Natural killer cell (primary cell): ENCODE results near the gene SH3BP1. TPM values are rescaled to one million over a fixed set of nuclear protein-coding genes. Genes with fewer than 3 reads are reported as not detected.

Source experiments
- ATAC-seq, 3 donors: fragments of 150-1000 bp in 2 of 3; fragments of 200-7000 bp in 1 of 3; cut with Tn5 transposase; 1 replicate in 1 of 3; 2 replicates in 2 of 3; pipeline ENCODE4 v1.10.0; 2021; ENCODE audit warnings: mild to moderate bottlenecking in 2 of 3, moderate library complexity in 2 of 3
- DNase-seq, 2 donors: peaks; one replicate each; pipeline versions ENCODE4 v3.0.0 to v3.0.0-alpha.2; 2013 to 2021; ENCODE audit warnings: mixed read lengths in 1 of 2
- H3K27ac ChIP-seq: one replicate; pipeline ENCODE4 v1.5.1; 2013; ENCODE audit warnings: mild to moderate bottlenecking, low read length
- H3K27me3 ChIP-seq: one replicate; pipeline ENCODE4 v1.6.1; 2013; ENCODE audit warnings: low read length; ENCODE audit not compliant: control insufficient read depth, insufficient read depth
- H3K36me3 ChIP-seq: one replicate; pipeline ENCODE4 v1.6.1; 2013; ENCODE audit warnings: low read length; ENCODE audit not compliant: control insufficient read depth, insufficient read depth
- H3K4me1 ChIP-seq: one replicate; pipeline ENCODE4 v1.6.1; 2013; ENCODE audit warnings: low read length; ENCODE audit not compliant: control insufficient read depth, insufficient read depth
- H3K4me3 ChIP-seq: one replicate; pipeline ENCODE4 v1.5.1; 2013; ENCODE audit warnings: low read length
- H3K9me3 ChIP-seq: one replicate; pipeline ENCODE4 v1.6.1; 2013; ENCODE audit warnings: low read length; ENCODE audit not compliant: control insufficient read depth, insufficient read depth
- H3K27ac Mint-ChIP-seq, 2 donors: one replicate each; pipeline ENCODE4 v1.8.0; 2022; ENCODE audit warnings: mild to moderate bottlenecking in 2 of 2, mixed read lengths in 2 of 2, moderate library complexity in 1 of 2
- H3K27me3 Mint-ChIP-seq, 2 donors: one replicate each; pipeline ENCODE4 v1.8.0; 2022; ENCODE audit warnings: low read depth in 2 of 2, mixed read lengths in 2 of 2
- H3K36me3 Mint-ChIP-seq: one replicate; pipeline ENCODE4 v1.8.0; 2022; ENCODE audit warnings: mixed read lengths
- H3K4me1 Mint-ChIP-seq, 2 donors: one replicate each; pipeline ENCODE4 v1.8.0; 2022; ENCODE audit warnings: mixed read lengths in 2 of 2
- H3K4me3 Mint-ChIP-seq: one replicate; pipeline ENCODE4 v1.8.0; 2022; ENCODE audit warnings: mild to moderate bottlenecking, moderate library complexity, mixed read lengths
- H3K9me3 Mint-ChIP-seq, 2 donors: one replicate each; pipeline ENCODE4 v1.8.0; 2022; ENCODE audit warnings: mixed read lengths in 2 of 2
- CTCF ChIP-seq: fragments of 200-600 bp; IDR thresholded peaks from one replicate; pipeline ENCODE4 v1.8.0; 2022; ENCODE audit warnings: antibody characterized with exemption
- WGBS: methylation state at CpG from one replicate; pipeline ENCODE4 v1.1.7; 2013; ENCODE audit warnings: missing lambda C conversion rate; ENCODE audit not compliant: insufficient coverage; 5-methylcytosine and 5-hydroxymethylcytosine counted together
- intact Hi-C: fragments of 100-400 bp; cut with micrococcal nuclease; formaldehyde crosslinking; loops from one replicate; pipeline ENCODE4 v1.14.2; 2022
- total RNA-seq, 4 donors: library from RNA; stranded (reverse); fragments of 120-200 nt in 1 of 4; gene quantifications; one replicate each; pipeline versions ENCODE4 v1.2.3 to v1.2.4, GENCODE V29; 2013 to 2022

SH3BP1 gene
- total RNA-seq, 3 donors from 2014 or later (not counting 1 experiment from before 2014, with no cell fraction given), result 163 to 189 (median 163) TPM

GRCh38 chr22:37624876-37625275 is 14.6 kb upstream of the SH3BP1 start:
- intact Hi-C loops, result no loop called here
- H3K9me3 Mint-ChIP-seq, result no peaks in the 10 kb centered on the region
- no peaks in the 10 kb centered on the region for H3K27me3 Mint-ChIP-seq
- TF ChIP-seq CTCF, result no peak
- Histone ChIP-seq H3K4me1 (peaks cover 67% of the 10 kb centered on the region), H3K27ac (no peak overlapping the region), H3K9me3 (no peaks in the 10 kb centered on the region), H3K4me3 (no peak overlapping the region), H3K27me3 (no peaks in the 10 kb centered on the region), H3K36me3 (peaks cover 16% of the 10 kb centered on the region)
- DNase-seq (no peak), ATAC-seq (no peak)
- H3K27ac Mint-ChIP-seq, result peak overlapping the region; percentile 83 to 89
- WGBS, result 96% methylated on average over 7 of the region's 7 CpGs
- H3K4me3 Mint-ChIP-seq, result no peak overlapping the region
- H3K4me1 Mint-ChIP-seq, result peaks cover 33 to 56% of the 10 kb centered on the region in 2 donors
- H3K36me3 Mint-ChIP-seq, result no peaks in the 10 kb centered on the region

DNA sequence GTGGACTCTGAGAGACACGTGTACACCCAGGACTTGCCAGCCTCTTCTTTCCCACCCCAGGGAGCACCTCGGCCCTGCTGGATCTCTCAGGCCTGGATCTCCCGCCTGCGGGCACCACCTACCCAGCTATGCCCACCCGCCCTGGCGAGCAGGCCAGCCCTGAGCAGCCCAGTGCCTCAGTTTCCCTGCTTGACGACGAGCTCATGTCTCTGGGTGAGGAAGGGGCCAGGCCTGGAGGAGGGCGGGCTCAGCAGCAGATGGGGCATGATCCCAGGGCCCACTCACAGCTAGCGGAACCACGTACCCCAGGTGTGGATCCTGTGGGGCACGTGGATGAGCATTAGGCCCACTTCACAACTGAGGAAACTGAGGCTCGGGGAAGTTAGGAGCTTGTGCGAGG is 13.7 kb upstream of the SH3BP1 start:
- no peak overlapping the region for H3K4me3 ChIP-seq
- no peak for TF ChIP-seq CTCF
- intact Hi-C loops, result no loop called here
- no peaks in the 10 kb centered on the region for H3K36me3 Mint-ChIP-seq
- no peaks in the 10 kb centered on the region for H3K27me3 Mint-ChIP-seq
- H3K4me1 ChIP-seq, result peaks cover 76% of the 10 kb centered on the region
- H3K9me3 Mint-ChIP-seq, result no peaks in the 10 kb centered on the region
- peak overlapping the region; percentile 83 to 89 for H3K27ac Mint-ChIP-seq
- no peaks in the 10 kb centered on the region for H3K9me3 ChIP-seq
- DNase-seq (no peak), ATAC-seq (no peak)
- no peaks in the 10 kb centered on the region for H3K27me3 ChIP-seq
- peaks cover 12% of the 10 kb centered on the region for H3K36me3 ChIP-seq
- H3K4me1 Mint-ChIP-seq, result peaks cover 33 to 57% of the 10 kb centered on the region in 2 donors
- H3K27ac ChIP-seq, result peak overlapping the region; percentile 76
- WGBS, result 90% methylated on average over 14 of the region's 14 CpGs
- H3K4me3 Mint-ChIP-seq, result peak overlapping the region; percentile 5

GRCh38 chr22:37626144-37626543 is 13.3 kb upstream of the SH3BP1 start:
- Mint-ChIP-seq H3K4me1 (peaks cover 33 to 61% of the 10 kb centered on the region in 2 donors), H3K9me3 (no peaks in the 10 kb centered on the region), H3K36me3 (no peaks in the 10 kb centered on the region), H3K4me3 (peak overlapping the region; percentile 74), H3K27me3 (no peaks in the 10 kb centered on the region), H3K27ac (peak overlapping the region; percentile 83 to 89)
- H3K36me3 ChIP-seq, result peaks cover 11% of the 10 kb centered on the region
- DNase-seq, result peak in 1 of 2 donors; percentile 42
- intact Hi-C loops, result no loop called here
- ATAC-seq, result no peak
- H3K27me3 ChIP-seq, result no peaks in the 10 kb centered on the region
- 84% methylated on average over 11 of the region's 11 CpGs for WGBS
- no peaks in the 10 kb centered on the region for H3K9me3 ChIP-seq
- H3K4me1 ChIP-seq, result peaks cover 80% of the 10 kb centered on the region
- TF ChIP-seq CTCF, result no peak
- no peak overlapping the region for H3K4me3 ChIP-seq
- peak overlapping the region; percentile 76 for H3K27ac ChIP-seq

DNA sequence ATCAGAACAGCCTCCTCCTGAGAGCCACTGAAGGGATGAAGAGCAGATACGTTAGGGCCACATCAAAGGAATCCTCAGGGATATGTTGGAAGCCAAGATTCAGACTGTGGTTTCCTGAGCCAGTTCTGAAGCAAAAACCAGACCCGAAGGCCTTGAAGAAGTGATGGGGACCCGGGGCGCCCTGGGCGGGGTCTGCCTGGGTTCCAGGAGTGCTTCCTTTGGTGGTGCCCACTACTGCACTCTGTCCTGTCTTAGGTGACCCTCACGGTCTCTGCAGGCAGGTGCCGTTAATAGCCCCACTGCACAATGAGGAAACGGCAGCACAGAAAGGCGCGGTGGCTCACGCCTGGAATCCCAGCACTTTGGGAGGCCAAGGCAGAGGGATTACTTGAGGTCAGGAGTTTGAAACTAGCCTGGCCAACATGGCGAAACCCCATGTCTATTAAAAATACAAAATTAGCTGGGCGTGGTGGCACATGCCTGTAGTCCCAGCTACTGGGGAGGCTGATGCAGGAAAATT is 12.9 kb upstream of the SH3BP1 start:
- peak overlapping the region; percentile 74 for H3K4me3 Mint-ChIP-seq
- peak overlapping the region; percentile 76 for H3K27ac ChIP-seq

More for the DNA sequence above, 12.9 kb upstream of the SH3BP1 start:
- H3K36me3 ChIP-seq, result peaks cover 9% of the 10 kb centered on the region
- no peaks in the 10 kb centered on the region for H3K9me3 Mint-ChIP-seq
- intact Hi-C loops, result no loop called here
- DNase-seq (no peak), ATAC-seq (no peak)
- peak overlapping the region; percentile 83 to 89 for H3K27ac Mint-ChIP-seq
- no peaks in the 10 kb centered on the region for H3K9me3 ChIP-seq
- H3K27me3 Mint-ChIP-seq, result no peaks in the 10 kb centered on the region
- no peaks in the 10 kb centered on the region for H3K27me3 ChIP-seq
- peaks cover 85% of the 10 kb centered on the region for H3K4me1 ChIP-seq
- H3K4me1 Mint-ChIP-seq, result peaks cover 33 to 66% of the 10 kb centered on the region in 2 donors
- TF ChIP-seq CTCF, result no peak
- no peaks in the 10 kb centered on the region for H3K36me3 Mint-ChIP-seq
- no peak overlapping the region for H3K4me3 ChIP-seq
- WGBS, result 74% methylated on average over 13 of the region's 13 CpGs
